OCI-LY3 (cell line): ENCODE measurements around the gene WHRN.

Experiments
- CTCF ChIP-seq: fragments of 200-600, 300-600 bp; sonication (generic); IDR thresholded peaks from 2 replicates; pipeline ENCODE4 v1.5.1; 2014; ENCODE audit warnings: antibody characterized with exemption, low read length, low read depth
- EZH2phosphoT487 ChIP-seq: fragments of 200-600 bp; shearing (Covaris generic); IDR thresholded peaks from 2 replicates; pipeline ENCODE4 v1.6.1; 2018; ENCODE audit warnings: antibody characterized with exemption, mixed run types, low read depth

- no peak for TF ChIP-seq CTCF
- TF ChIP-seq EZH2phosphoT487: no peak
These were observed 143.7 kb downstream of the WHRN start for GRCh38 chr9:114361542-114361941.
